Measurements from ENCODE around the gene TEKT5. TPM values are rescaled to one million over a fixed set of nuclear protein-coding genes. Genes with fewer than 3 reads are reported as not detected.

Gene TEKT5
- total RNA-seq, 2 donors from 2014 or later = not detected

- Histone ChIP-seq H3K4me1 (no peaks in the 10 kb centered on the region), H3K9me3 (no peaks in the 10 kb centered on the region), H3K27ac (no peak overlapping the region), H3K27me3 (no peaks in the 10 kb centered on the region), H3K36me3 (no peaks in the 10 kb centered on the region), H3K4me3 (no peak overlapping the region)
- no peak for TF ChIP-seq CTCF (IDR thresholded peaks at IDR 0.05)
- DNase-seq (ENCODE audit: low spot score) = no peak
Measured at GRCh38 chr16:10675861-10676260, 18.9 kb downstream of the TEKT5 start.

- DNase-seq (ENCODE audit: low spot score) = no peak
- no peak for TF ChIP-seq CTCF (IDR thresholded peaks at IDR 0.05)
- no peak overlapping the region for H3K4me3 ChIP-seq
- no peaks in the 10 kb centered on the region for H3K4me1 ChIP-seq
- H3K27me3 ChIP-seq = no peaks in the 10 kb centered on the region
- H3K27ac ChIP-seq = no peak overlapping the region
- no peaks in the 10 kb centered on the region for H3K9me3 ChIP-seq
- no peaks in the 10 kb centered on the region for H3K36me3 ChIP-seq
Measured at GRCh38 chr16:10675216-10675615, 19.5 kb downstream of the TEKT5 start.

GRCh38 chr16:10671729-10672128 lies 23.0 kb downstream of the TEKT5 start:
- TF ChIP-seq CTCF (IDR thresholded peaks at IDR 0.05) = no peak

GRCh38 chr16:10669791-10670190 lies 24.9 kb downstream of the TEKT5 start:
- Histone ChIP-seq H3K27ac (no peak overlapping the region), H3K4me1 (no peaks in the 10 kb centered on the region), H3K9me3 (no peaks in the 10 kb centered on the region), H3K4me3 (no peak overlapping the region), H3K36me3 (no peaks in the 10 kb centered on the region), H3K27me3 (no peaks in the 10 kb centered on the region)
- no peak for TF ChIP-seq CTCF (IDR thresholded peaks at IDR 0.05)
- no peak for DNase-seq (ENCODE audit: low spot score)

More at GRCh38 chr16:10671729-10672128, 23.0 kb downstream of the TEKT5 start:
- no peaks in the 10 kb centered on the region for H3K9me3 ChIP-seq
- no peak overlapping the region for H3K4me3 ChIP-seq
- DNase-seq (ENCODE audit: low spot score) = no peak
- no peaks in the 10 kb centered on the region for H3K36me3 ChIP-seq
- H3K27ac ChIP-seq = no peak overlapping the region
- no peaks in the 10 kb centered on the region for H3K27me3 ChIP-seq
- H3K4me1 ChIP-seq = no peaks in the 10 kb centered on the region

- H3K9me3 ChIP-seq = no peaks in the 10 kb centered on the region
- TF ChIP-seq CTCF (IDR thresholded peaks at IDR 0.05) = peak; percentile 37 to 52
- H3K4me1 ChIP-seq = no peaks in the 10 kb centered on the region
- DNase-seq (ENCODE audit: low spot score) = no peak
- H3K27ac ChIP-seq = no peak overlapping the region
- H3K27me3 ChIP-seq = no peaks in the 10 kb centered on the region
- no peak overlapping the region for H3K4me3 ChIP-seq
- no peaks in the 10 kb centered on the region for H3K36me3 ChIP-seq
Measured at GRCh38 chr16:10668322-10669045, 26.2 kb downstream of the TEKT5 start.

- no peak overlapping the region for H3K4me3 ChIP-seq
- no peak for TF ChIP-seq CTCF (IDR thresholded peaks at IDR 0.05)
- H3K27ac ChIP-seq = no peak overlapping the region
- DNase-seq (ENCODE audit: low spot score) = no peak
- no peaks in the 10 kb centered on the region for H3K36me3 ChIP-seq
- no peaks in the 10 kb centered on the region for H3K27me3 ChIP-seq
- H3K4me1 ChIP-seq = no peaks in the 10 kb centered on the region
- no peaks in the 10 kb centered on the region for H3K9me3 ChIP-seq
Measured at GRCh38 chr16:10667239-10667638, 27.5 kb downstream of the TEKT5 start.
